GM19035 (cell line): ENCODE measurements around the gene PPOX.

Experiments used
- ATAC-seq: cut with Tn5 transposase; IDR thresholded peaks from one replicate; pipeline ENCODE4 v1.9.1; 2021; ENCODE audit not compliant: unreplicated experiment

PPOX gene

GRCh38 chr1:161220002-161220401 is 53.8 kb downstream of the PPOX start:
- ATAC-seq = no peak
